Liver (tissue), 3 donors: Measurements from ENCODE around the gene DRG2.

Source experiments
- FOXA1 ChIP-seq: IDR thresholded peaks from 2 replicates; pipeline ENCODE4 v1.6.1; 2016; ENCODE audit warnings: antibody characterized with exemption
- FOXA2 ChIP-seq: IDR thresholded peaks from 2 replicates; pipeline ENCODE4 v1.6.1; 2016; ENCODE audit warnings: antibody characterized with exemption
- GABPA ChIP-seq, 2 donors: IDR thresholded peaks in 1 of 2; conservative IDR thresholded peaks in 1 of 2; 2 replicates each; pipeline ENCODE4 v1.6.1; 2016; ENCODE audit warnings: antibody characterized with exemption in 2 of 2, mild to moderate bottlenecking in 1 of 2, moderate library complexity in 1 of 2
- JUND ChIP-seq, 2 donors: IDR thresholded peaks; 2 replicates each; pipeline ENCODE4 v1.6.1; 2016; ENCODE audit warnings: antibody characterized with exemption in 2 of 2
- RAD21 ChIP-seq, 2 donors: IDR thresholded peaks; 2 replicates each; pipeline ENCODE4 v1.6.1; 2016; ENCODE audit warnings: antibody characterized with exemption in 2 of 2, mild to moderate bottlenecking in 2 of 2
- TAF1 ChIP-seq: conservative IDR thresholded peaks from 2 replicates; pipeline ENCODE4 v1.6.1; 2016; ENCODE audit warnings: antibody characterized with exemption, mild to moderate bottlenecking
- ZBTB33 ChIP-seq: IDR thresholded peaks from 2 replicates; pipeline ENCODE4 v1.6.1; 2016; ENCODE audit warnings: antibody characterized with exemption
- TF ChIP-seq, protein P1 (sequence below): fragments of 150-350 bp; IDR thresholded peaks from 2 replicates; pipeline ENCODE4 v1.5.1; 2017; ENCODE audit warnings: improper control_type of control experiment, low read depth, low read length; ENCODE audit not compliant: missing input control
- TF ChIP-seq, protein P2 (sequence below): IDR thresholded peaks from 2 replicates; pipeline ENCODE4 v1.6.1; 2016; ENCODE audit warnings: antibody characterized with exemption, mild to moderate bottlenecking
- TF ChIP-seq, protein P3 (sequence below): IDR thresholded peaks from 2 replicates; pipeline ENCODE4 v1.6.1; 2016; ENCODE audit warnings: antibody characterized with exemption
- donor health status: healthy.
- donor health status: healthy.

GRCh38 chr17:18045691-18046350 is 41.9 kb upstream of the DRG2 start:
- TF ChIP-seq, protein P1, sequence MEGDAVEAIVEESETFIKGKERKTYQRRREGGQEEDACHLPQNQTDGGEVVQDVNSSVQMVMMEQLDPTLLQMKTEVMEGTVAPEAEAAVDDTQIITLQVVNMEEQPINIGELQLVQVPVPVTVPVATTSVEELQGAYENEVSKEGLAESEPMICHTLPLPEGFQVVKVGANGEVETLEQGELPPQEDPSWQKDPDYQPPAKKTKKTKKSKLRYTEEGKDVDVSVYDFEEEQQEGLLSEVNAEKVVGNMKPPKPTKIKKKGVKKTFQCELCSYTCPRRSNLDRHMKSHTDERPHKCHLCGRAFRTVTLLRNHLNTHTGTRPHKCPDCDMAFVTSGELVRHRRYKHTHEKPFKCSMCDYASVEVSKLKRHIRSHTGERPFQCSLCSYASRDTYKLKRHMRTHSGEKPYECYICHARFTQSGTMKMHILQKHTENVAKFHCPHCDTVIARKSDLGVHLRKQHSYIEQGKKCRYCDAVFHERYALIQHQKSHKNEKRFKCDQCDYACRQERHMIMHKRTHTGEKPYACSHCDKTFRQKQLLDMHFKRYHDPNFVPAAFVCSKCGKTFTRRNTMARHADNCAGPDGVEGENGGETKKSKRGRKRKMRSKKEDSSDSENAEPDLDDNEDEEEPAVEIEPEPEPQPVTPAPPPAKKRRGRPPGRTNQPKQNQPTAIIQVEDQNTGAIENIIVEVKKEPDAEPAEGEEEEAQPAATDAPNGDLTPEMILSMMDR = no peak
- TF ChIP-seq RAD21 (IDR thresholded peaks at IDR 0.05) (no peak), FOXA1 (no peak), ZBTB33 (no peak), GABPA (IDR thresholded peaks at IDR 0.05 in 1 of 2, conservative IDR thresholded peaks at IDR 0.05 in 1 of 2) (no peak), TAF1 (no peak), FOXA2 (no peak), JUND (IDR thresholded peaks at IDR 0.05) (no peak)
- TF ChIP-seq, protein P2, sequence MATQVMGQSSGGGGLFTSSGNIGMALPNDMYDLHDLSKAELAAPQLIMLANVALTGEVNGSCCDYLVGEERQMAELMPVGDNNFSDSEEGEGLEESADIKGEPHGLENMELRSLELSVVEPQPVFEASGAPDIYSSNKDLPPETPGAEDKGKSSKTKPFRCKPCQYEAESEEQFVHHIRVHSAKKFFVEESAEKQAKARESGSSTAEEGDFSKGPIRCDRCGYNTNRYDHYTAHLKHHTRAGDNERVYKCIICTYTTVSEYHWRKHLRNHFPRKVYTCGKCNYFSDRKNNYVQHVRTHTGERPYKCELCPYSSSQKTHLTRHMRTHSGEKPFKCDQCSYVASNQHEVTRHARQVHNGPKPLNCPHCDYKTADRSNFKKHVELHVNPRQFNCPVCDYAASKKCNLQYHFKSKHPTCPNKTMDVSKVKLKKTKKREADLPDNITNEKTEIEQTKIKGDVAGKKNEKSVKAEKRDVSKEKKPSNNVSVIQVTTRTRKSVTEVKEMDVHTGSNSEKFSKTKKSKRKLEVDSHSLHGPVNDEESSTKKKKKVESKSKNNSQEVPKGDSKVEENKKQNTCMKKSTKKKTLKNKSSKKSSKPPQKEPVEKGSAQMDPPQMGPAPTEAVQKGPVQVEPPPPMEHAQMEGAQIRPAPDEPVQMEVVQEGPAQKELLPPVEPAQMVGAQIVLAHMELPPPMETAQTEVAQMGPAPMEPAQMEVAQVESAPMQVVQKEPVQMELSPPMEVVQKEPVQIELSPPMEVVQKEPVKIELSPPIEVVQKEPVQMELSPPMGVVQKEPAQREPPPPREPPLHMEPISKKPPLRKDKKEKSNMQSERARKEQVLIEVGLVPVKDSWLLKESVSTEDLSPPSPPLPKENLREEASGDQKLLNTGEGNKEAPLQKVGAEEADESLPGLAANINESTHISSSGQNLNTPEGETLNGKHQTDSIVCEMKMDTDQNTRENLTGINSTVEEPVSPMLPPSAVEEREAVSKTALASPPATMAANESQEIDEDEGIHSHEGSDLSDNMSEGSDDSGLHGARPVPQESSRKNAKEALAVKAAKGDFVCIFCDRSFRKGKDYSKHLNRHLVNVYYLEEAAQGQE = no peak
- TF ChIP-seq, protein P3, sequence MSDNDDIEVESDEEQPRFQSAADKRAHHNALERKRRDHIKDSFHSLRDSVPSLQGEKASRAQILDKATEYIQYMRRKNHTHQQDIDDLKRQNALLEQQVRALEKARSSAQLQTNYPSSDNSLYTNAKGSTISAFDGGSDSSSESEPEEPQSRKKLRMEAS = no peak
